ENCODE measurements around the gene TMEM245.
"Not testable (repeated sequence)": the region's sequence is repeated elsewhere in the genome, so short reads cannot be mapped to it uniquely, and the experiment has no call there.

TMEM245 gene

DNA sequence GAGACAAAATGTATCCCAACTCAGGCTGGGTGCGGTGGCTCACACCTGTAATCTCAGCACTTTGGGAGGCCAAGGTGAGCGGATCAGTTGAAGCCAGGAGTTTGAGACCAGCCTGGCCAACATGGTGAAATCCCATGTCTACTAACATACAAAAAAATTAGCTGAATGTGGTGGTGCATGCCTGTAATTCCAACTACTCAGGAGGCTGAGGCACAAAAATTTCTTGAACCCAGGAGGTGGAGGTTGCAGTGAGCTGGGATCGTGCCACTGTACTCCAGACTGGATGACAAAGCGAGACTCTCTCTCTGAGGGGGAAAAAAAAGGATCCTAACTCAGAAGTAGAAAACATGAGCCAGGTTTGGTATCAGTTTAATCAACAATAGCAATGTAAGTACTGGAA, 66.6 kb downstream of the TMEM245 start:
- not testable (repeated sequence) for DNase-seq

- no peak for DNase-seq
Measured at GRCh38 chr9:109052416-109052815, 67.3 kb downstream of the TMEM245 start.

- no peak for DNase-seq
Measured at GRCh38 chr9:109051733-109052132, 68.0 kb downstream of the TMEM245 start.

DNA sequence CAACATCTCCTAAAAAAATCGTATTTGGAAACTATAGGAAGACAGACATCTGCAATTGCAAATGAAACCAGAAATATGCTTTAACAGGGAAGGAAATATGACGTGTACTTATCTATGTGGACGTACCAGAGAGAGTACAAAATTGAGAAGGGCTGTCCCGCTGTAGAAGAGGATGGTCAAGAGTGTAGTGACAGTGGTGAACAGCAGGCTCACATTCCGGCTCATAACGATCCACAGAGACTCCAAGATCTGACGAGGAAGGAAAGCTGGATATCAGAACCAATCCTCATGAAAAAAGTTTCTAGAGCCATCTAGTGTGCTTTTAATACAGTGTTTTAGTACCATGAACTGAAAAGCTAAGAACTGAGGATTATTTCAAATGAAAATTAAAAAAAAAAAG, 69.3 kb downstream of the TMEM245 start:
- DNase-seq, result no peak

DNA sequence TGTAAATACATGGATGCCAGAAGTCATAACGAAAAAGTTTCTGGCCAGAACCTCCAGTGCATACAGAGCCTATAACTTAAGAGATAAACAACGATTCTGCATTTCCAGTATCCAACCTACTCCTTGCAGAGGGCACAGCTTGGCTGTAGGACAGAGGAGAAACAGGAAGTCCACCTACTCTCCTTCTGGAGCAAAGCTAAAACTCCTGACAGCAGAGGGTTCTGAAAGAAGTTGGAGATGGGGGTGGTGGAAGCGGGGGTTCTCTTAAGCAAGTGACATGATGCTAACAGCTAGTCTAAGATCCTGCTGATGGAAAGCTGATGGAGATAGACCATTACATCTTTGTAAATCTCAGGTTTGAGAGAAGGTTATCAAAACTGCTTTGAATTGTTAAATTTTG, 70.9 kb downstream of the TMEM245 start:
- DNase-seq, result no peak

DNA sequence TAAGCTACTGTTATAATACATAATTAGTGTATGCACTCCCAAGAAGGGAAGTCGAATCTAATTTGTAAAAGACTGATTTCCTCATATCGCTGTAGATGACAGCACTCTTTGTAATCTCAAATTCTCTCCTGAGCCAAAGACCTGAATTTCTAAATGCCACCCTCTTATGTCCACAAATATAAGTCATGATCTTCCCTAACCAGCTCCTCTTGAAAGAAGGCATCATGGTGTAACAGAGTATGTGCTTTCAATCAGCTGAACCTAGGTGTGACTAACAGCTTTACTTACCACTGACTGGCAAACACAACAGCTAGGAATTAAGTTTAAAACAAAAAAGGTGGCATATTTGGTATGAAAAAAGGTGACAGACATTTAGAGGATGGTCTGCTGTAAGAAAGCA, 72.5 kb downstream of the TMEM245 start:
- no peak for DNase-seq

GRCh38 chr9:109046346-109046745, 73.4 kb downstream of the TMEM245 start:
- no peak for DNase-seq

DNA sequence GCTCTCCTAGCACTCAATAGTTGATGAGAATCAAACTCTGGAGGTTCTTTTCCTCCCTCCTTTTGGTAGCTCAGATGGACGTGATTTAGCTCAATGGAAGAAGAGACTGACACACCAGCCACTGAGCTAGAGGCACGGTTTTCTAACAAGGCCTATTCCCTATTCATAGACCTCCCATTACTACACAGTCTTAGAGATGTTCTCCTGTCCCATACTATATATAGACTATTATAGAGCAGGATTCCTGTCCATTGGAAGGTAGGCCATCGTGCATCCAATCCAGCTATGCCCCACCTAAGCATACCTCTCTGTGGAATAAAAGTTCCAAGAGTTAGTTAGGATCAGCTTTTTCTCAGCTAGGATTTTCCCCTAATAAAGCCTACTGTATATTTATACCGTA, 76.2 kb downstream of the TMEM245 start:
- no peak for DNase-seq

GRCh38 chr9:109040571-109040970, 79.2 kb downstream of the TMEM245 start:
- DNase-seq, result no peak

GRCh38 chr9:109039539-109039938, 80.2 kb downstream of the TMEM245 start:
- no peak for DNase-seq

DNA sequence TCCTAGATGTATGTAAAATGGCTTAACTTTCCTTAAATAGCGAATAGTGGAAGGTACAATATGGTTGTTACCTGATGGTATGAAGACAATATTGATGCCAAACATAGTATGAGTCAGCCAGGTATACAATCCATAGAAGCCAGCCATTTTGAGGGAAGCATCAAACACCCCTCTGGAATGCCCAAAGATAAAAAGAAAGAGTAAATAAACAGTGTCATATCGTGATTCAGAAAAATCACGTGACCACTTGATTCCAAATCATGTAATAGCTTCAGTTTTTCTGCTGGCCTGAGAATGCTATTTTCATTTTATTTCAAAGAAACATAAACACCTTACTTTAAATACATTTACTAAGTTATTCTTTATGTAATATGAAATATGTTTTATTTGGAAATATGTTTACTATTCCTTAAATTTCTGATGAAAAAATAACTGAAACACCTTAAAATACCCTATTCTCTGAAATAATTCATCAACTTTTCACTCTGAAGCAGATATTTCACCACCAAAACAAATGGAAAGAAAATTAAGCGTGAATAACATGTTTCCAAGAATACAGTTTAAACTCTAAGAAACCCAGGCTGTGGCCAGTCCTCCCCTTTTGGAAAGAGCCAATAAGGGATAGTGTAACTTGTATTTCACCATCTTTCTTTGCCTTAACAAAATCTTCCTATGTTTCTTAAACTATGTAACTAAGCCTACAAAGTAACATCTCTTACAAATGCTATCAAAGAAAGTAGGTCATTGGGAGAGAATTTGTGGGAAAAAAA, 81.6 kb downstream of the TMEM245 start:
- DNase-seq, result no peak

GRCh38 chr9:109036744-109037680, 82.7 kb downstream of the TMEM245 start:
- DNase-seq, result no peak

DNA sequence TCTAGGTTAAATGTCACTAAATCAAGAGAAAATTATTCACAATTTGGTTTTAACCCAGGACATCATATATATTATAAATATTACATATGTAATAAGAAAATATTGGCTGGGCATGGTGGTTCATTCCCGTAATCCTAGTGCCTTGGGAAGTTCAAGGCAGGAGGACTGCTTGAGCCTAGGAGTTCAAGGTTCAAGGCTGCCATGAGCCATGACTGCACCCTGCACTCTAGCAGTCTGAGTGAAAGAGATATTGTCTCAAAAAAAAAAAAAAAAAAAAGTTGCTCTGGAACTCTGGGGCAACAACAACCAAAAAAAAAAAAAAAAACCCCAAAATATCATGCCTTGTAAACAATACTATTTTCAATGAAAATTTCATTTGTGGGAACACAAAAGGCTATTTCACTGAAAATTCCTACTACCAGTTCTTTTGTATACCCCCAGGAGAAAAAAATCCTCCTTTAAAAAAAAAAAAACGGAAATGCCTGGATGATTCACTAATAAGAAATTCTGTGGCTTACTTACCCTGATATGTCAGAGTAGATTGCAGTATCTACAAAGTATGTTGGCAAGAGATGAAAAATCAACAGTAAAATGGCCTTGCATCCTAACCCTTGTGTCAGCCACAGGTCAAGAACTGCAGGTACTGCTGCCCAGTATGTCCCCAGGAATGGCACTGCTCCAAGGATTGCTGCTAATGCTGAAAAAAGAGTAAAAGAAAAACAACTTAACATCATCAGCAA, 83.9 kb downstream of the TMEM245 start:
- no peak for DNase-seq

- no peak for DNase-seq
Measured at GRCh38 chr9:109033941-109034700, 85.6 kb downstream of the TMEM245 start.

DNA sequence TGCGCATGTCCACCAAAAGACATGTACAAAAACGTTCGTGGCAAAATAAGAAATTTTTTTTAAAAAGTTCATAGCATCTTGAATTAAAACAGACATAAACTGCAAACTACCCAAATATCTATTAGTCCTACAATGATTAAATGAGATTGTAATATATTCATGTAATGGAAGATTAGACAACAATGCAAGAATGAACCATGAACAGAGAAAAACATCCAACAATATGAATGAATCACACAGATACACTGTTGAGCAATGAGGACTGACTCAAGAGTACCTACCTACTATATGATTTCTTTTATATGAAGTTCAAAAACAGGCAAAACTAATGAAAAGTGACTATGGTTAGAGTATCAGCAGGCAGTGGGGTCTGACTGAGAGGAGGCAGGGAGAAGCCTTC, 88.5 kb downstream of the TMEM245 start:
- DNase-seq, result no peak

GRCh38 chr9:109030426-109030825, 89.3 kb downstream of the TMEM245 start:
- DNase-seq, result no peak

GRCh38 chr9:109028457-109028856, 91.3 kb downstream of the TMEM245 start:
- DNase-seq, result no peak

DNA sequence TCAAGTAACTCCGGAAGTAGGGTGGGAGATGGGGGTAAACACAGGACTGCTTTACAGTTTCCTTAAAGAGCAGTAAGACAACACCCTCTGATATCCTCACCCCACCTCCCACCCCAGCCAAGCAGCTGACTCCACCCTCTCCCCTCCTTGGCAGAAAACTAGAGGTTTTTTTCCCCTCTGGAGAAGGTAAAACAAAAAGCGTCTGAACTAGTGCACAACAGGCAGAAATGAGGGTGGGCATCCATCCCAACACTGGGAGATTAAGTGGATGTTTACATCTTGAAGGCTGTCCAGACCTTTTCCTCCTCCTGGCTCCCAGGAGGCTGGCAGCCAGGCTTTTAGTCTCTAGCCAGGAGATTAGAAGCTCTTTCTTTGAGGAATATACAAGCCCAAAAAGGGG, 92.6 kb downstream of the TMEM245 start:
- no peak for DNase-seq

GRCh38 chr9:109026306-109026705, 93.4 kb downstream of the TMEM245 start:
- DNase-seq, result no peak

DNA sequence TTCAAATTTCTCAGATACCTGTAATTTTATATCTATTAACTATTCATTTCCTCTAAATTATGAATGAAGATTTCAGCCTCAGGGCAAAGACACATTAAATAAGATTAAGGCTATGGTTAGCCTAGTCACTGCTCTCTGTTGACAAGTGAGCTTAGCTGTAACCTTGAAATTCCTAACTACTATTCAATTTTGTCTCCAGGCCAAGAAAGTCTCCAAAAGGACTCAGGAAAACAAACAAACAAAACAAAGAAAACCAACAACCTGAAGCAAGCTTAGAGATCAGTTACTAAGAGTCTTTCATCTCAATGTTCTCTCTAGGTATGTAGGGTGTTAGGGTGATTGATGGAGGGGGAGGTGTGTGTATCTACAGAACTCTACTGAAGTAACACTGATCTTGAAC, 96.9 kb downstream of the TMEM245 start:
- no peak for DNase-seq

- DNase-seq, result no peak
Measured at GRCh38 chr9:109020581-109021511, 98.9 kb downstream of the TMEM245 start.
